HS-27A (cell line): ENCODE results near the gene EIF5A.

Experiments used
- DNase-seq: peaks from one replicate; pipeline ENCODE4 v3.0.0-alpha.2; 2012; ENCODE audit warnings: low read depth, missing footprints

Gene EIF5A

GRCh38 chr17:7313088-7313889, 5.9 kb downstream of the EIF5A start:
- no peak for DNase-seq

- DNase-seq: no peak
Observed at GRCh38 chr17:7313890-7314718, 6.7 kb downstream of the EIF5A start.

GRCh38 chr17:7314719-7315569, 7.5 kb downstream of the EIF5A start, which contains the start of gene GPS2:
Gene GPS2, minus strand, starts transcription at chr17:7315360. Its CDS starts 308 bp downstream, at chr17:7315052.
- no peak for DNase-seq

- DNase-seq: no peak
Observed at GRCh38 chr17:7315570-7316235, 8.3 kb downstream of the EIF5A start.

GRCh38 chr17:7317161-7317803, 9.9 kb downstream of the EIF5A start:
- DNase-seq: no peak

- DNase-seq: no peak
Observed at GRCh38 chr17:7318121-7318860, 10.9 kb downstream of the EIF5A start.

GRCh38 chr17:7321466-7321865, 14.0 kb downstream of the EIF5A start:
- no peak for DNase-seq

GRCh38 chr17:7322520-7323194, 15.2 kb downstream of the EIF5A start:
- DNase-seq: no peak

GRCh38 chr17:7323731-7324437, 16.5 kb downstream of the EIF5A start:
- no peak for DNase-seq

- no peak for DNase-seq
Observed at GRCh38 chr17:7324438-7324779, 17.0 kb downstream of the EIF5A start.

GRCh38 chr17:7325031-7325528, 17.7 kb downstream of the EIF5A start:
- DNase-seq: no peak

GRCh38 chr17:7326186-7326585, 18.8 kb downstream of the EIF5A start:
- DNase-seq: no peak

- no peak for DNase-seq
Observed at GRCh38 chr17:7327056-7327455, 19.6 kb downstream of the EIF5A start.

- no peak for DNase-seq
Observed at GRCh38 chr17:7327501-7327900, 20.1 kb downstream of the EIF5A start.

GRCh38 chr17:7328009-7328408, 20.6 kb downstream of the EIF5A start:
- DNase-seq: no peak

- no peak for DNase-seq
Observed at GRCh38 chr17:7328840-7329373, 21.5 kb downstream of the EIF5A start, which contains the start of gene NEURL4. Gene NEURL4, minus strand, starts transcription at chr17:7329335. Its CDS starts 23 bp downstream, at chr17:7329312.

GRCh38 chr17:7329374-7329996, 22.1 kb downstream of the EIF5A start:
- peak; percentile 87 for DNase-seq

GRCh38 chr17:7329997-7330637, 22.7 kb downstream of the EIF5A start:
- peak; percentile 55 for DNase-seq
